OCI-LY3 (cell line): ENCODE data around the gene COL4A1.

Experiments used
- H2AFZ ChIP-seq: fragments of 200-600, 300-600 bp; shearing (Covaris generic); 2 replicates; pipeline ENCODE4 v1.6.0; 2014; ENCODE audit warnings: antibody characterized with exemption, low read depth, low read length
- H3K27ac ChIP-seq: fragments of 200-600, 300-600 bp; sonication (generic); 2 replicates; pipeline ENCODE4 v1.5.1; 2014; ENCODE audit warnings: mild to moderate bottlenecking, low read length, moderate library complexity, mixed read lengths
- H3K27me3 ChIP-seq: fragments of 200-600, 300-600 bp; sonication (generic); 2 replicates; pipeline ENCODE4 v1.6.1; 2014; ENCODE audit warnings: low read depth, low read length, mixed read lengths
- H3K36me3 ChIP-seq: fragments of 200-600, 300-600 bp; sonication (generic); replicated peaks from 2 replicates; pipeline ENCODE3; 2014; ENCODE audit warnings: low read depth, low read length, mixed read lengths
- H3K4me1 ChIP-seq: fragments of 300-600, 200-600 bp; sonication (generic); 2 replicates; pipeline ENCODE4 v1.6.1; 2014; ENCODE audit warnings: low read length, mixed read lengths
- H3K4me2 ChIP-seq: fragments of 200-600, 300-600 bp; sonication (generic); 2 replicates; pipeline ENCODE4 v1.6.1; 2014; ENCODE audit warnings: low read length, mixed read lengths
- H3K4me3 ChIP-seq: fragments of 300-600, 200-600 bp; sonication (generic); 2 replicates; pipeline ENCODE4 v1.5.1; 2014; ENCODE audit warnings: antibody characterized with exemption, mild to moderate bottlenecking, low read length, moderate library complexity
- H3K79me2 ChIP-seq: fragments of 300-600, 200-600 bp; shearing (Covaris generic); 2 replicates; pipeline ENCODE4 v1.6.1; 2014; ENCODE audit warnings: mild to moderate bottlenecking, low read length, mixed read lengths
- H3K9ac ChIP-seq: fragments of 300-600, 200-600 bp; shearing (Covaris generic); 2 replicates; pipeline ENCODE4 v1.6.0; 2014; ENCODE audit warnings: mild to moderate bottlenecking, low read length, moderate library complexity
- H3K9me3 ChIP-seq: fragments of 200-600, 300-600 bp; shearing (Covaris generic); 2 replicates; pipeline ENCODE4 v1.6.1; 2014; ENCODE audit warnings: low read length, mixed read lengths; ENCODE audit not compliant: insufficient read depth
- H4K20me1 ChIP-seq: fragments of 200-600, 300-600 bp; sonication (generic); 2 replicates; pipeline ENCODE4 v1.6.1; 2016; ENCODE audit warnings: low read length, mixed read lengths; ENCODE audit not compliant: insufficient read depth
- EZH2phosphoT487 ChIP-seq: fragments of 200-600 bp; shearing (Covaris generic); IDR thresholded peaks from 2 replicates; pipeline ENCODE4 v1.6.1; 2018; ENCODE audit warnings: antibody characterized with exemption, mixed run types, low read depth
- TF ChIP-seq, protein P1 (sequence below): fragments of 200-600, 300-600 bp; sonication (generic); IDR thresholded peaks from 2 replicates; pipeline ENCODE4 v1.5.1; 2014; ENCODE audit warnings: antibody characterized with exemption, low read length, low read depth

Gene COL4A1

DNA sequence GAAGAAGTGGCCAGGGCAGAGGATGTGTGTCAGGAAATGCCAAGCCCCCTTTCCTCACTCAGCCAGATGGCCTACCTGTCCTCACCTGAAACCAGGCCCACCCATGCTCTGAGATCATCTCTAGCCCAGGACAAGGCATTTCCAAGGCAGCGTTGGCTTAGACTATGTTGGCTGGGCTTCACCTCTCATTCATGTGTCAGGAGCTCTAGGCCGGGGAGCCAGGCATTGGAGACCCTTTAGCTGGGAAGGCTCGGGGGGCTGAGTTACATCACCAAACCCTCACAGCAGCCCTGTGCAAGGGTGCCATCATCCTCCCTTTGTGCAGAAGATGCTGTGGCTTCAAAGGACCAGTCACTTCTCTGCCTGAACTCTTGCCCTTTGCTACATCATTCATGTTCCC is 40.1 kb upstream of the COL4A1 start:
- H2AFZ ChIP-seq: no peak overlapping the region
- TF ChIP-seq, protein P1, sequence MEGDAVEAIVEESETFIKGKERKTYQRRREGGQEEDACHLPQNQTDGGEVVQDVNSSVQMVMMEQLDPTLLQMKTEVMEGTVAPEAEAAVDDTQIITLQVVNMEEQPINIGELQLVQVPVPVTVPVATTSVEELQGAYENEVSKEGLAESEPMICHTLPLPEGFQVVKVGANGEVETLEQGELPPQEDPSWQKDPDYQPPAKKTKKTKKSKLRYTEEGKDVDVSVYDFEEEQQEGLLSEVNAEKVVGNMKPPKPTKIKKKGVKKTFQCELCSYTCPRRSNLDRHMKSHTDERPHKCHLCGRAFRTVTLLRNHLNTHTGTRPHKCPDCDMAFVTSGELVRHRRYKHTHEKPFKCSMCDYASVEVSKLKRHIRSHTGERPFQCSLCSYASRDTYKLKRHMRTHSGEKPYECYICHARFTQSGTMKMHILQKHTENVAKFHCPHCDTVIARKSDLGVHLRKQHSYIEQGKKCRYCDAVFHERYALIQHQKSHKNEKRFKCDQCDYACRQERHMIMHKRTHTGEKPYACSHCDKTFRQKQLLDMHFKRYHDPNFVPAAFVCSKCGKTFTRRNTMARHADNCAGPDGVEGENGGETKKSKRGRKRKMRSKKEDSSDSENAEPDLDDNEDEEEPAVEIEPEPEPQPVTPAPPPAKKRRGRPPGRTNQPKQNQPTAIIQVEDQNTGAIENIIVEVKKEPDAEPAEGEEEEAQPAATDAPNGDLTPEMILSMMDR: no peak
- no peak for TF ChIP-seq EZH2phosphoT487
- H3K27ac ChIP-seq: no peak overlapping the region
- H3K4me1 ChIP-seq: no peaks in the 10 kb centered on the region
- no peak overlapping the region for H3K4me3 ChIP-seq
- H4K20me1 ChIP-seq: no peaks in the 10 kb centered on the region
- H3K9me3 ChIP-seq: no peaks in the 10 kb centered on the region
- no peaks in the 10 kb centered on the region for H3K79me2 ChIP-seq
- no peaks in the 10 kb centered on the region for H3K36me3 ChIP-seq
- H3K27me3 ChIP-seq: peaks cover 44% of the 10 kb centered on the region
- no peak overlapping the region for H3K9ac ChIP-seq
- no peak overlapping the region for H3K4me2 ChIP-seq

DNA sequence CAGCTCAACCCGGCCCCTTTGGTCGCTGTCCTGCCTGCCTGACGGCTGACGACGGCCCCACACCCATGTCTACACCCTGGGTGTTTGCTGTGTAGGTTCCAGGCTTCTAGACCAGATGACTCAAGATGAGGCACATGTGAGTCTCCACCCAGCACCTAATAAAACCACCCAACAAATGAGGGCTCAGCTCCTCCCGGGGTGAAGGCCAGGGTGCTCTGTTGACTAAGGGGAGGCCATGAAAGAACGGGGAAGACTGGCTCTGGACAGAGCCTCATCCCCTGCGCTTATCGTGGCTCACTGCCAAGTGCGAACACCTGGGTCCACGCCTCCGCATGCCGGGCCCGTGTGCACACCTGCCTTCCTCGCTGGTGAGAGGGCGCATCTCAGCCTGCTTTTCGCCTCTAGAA is 39.7 kb upstream of the COL4A1 start:
- no peaks in the 10 kb centered on the region for H3K4me1 ChIP-seq
- no peaks in the 10 kb centered on the region for H3K9me3 ChIP-seq
- TF ChIP-seq, protein P1: no peak
- TF ChIP-seq EZH2phosphoT487: no peak
- H3K27ac ChIP-seq: no peak overlapping the region
- no peaks in the 10 kb centered on the region for H4K20me1 ChIP-seq
- H3K4me2 ChIP-seq: no peak overlapping the region
- no peak overlapping the region for H3K9ac ChIP-seq
- H2AFZ ChIP-seq: no peak overlapping the region
- peaks cover 44% of the 10 kb centered on the region for H3K27me3 ChIP-seq
- no peak overlapping the region for H3K4me3 ChIP-seq
- H3K36me3 ChIP-seq: no peaks in the 10 kb centered on the region
- no peaks in the 10 kb centered on the region for H3K79me2 ChIP-seq

DNA sequence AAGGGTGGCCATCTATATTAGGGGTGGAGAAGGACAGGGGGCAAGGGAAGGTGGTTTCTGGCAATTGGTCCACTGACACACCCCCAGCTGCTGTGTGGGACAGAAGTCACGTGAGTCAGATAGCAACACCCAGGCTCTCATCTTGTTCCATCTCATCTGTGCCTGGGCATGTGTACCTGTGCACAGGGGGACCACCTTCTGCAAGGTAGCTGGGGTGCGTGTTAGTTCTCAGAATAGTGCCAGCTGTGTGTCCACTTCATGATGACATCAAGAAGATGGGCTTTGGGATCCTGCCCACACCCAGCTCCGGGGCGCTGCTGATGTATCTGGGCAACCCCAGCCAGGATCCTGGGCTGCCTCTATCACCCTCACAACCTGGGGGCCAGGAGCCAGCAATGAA is 38.7 kb upstream of the COL4A1 start:
- no peaks in the 10 kb centered on the region for H3K9me3 ChIP-seq
- no peaks in the 10 kb centered on the region for H3K36me3 ChIP-seq
- H3K4me2 ChIP-seq: no peak overlapping the region
- no peaks in the 10 kb centered on the region for H3K4me1 ChIP-seq
- TF ChIP-seq, protein P1: no peak
- TF ChIP-seq EZH2phosphoT487: no peak
- no peak overlapping the region for H3K4me3 ChIP-seq
- peaks cover 44% of the 10 kb centered on the region for H3K27me3 ChIP-seq
- no peak overlapping the region for H3K9ac ChIP-seq
- H4K20me1 ChIP-seq: no peaks in the 10 kb centered on the region
- H2AFZ ChIP-seq: no peak overlapping the region
- H3K27ac ChIP-seq: no peak overlapping the region
- H3K79me2 ChIP-seq: no peaks in the 10 kb centered on the region

DNA sequence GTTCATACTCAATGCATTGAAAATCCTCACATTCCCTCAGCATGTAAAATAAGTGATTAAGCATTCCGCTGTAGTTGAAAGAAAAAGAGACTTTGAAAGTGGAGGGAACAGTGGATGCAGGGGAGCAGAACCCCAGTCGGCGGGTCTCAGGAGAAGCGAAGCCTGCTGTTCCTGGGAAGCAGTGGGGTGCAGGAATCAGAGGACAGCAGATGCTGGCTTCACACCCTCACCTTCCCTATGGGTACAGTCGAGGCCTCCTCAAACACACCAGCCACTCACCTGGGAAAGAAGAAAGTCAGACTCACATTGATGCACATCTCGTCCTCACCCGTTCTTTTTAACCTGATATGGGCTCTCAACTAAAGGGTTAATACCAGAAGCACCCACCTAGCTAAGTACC is 38.3 kb upstream of the COL4A1 start:
- H3K27me3 ChIP-seq: peaks cover 41% of the 10 kb centered on the region
- no peak overlapping the region for H2AFZ ChIP-seq
- H3K4me3 ChIP-seq: no peak overlapping the region
- H3K4me1 ChIP-seq: no peaks in the 10 kb centered on the region
- no peaks in the 10 kb centered on the region for H3K9me3 ChIP-seq
- H3K79me2 ChIP-seq: no peaks in the 10 kb centered on the region
- H3K27ac ChIP-seq: no peak overlapping the region
- no peaks in the 10 kb centered on the region for H4K20me1 ChIP-seq
- no peak for TF ChIP-seq EZH2phosphoT487
- TF ChIP-seq, protein P1: no peak
- no peak overlapping the region for H3K4me2 ChIP-seq
- no peak overlapping the region for H3K9ac ChIP-seq
- H3K36me3 ChIP-seq: no peaks in the 10 kb centered on the region
